ENCODE measurements around the gene POU2F3.

Gene POU2F3

GRCh38 chr11:120239713-120240640 lies at the start of gene POU2F3:
Gene POU2F3, plus strand, starts transcription at chr11:120240140. Its CDS starts 204 bp downstream, at chr11:120240344.
- no peak for FAIRE-seq

- FAIRE-seq: no peak
These were observed 48.9 kb upstream of the POU2F3 start for GRCh38 chr11:120191058-120191457.

GRCh38 chr11:120192831-120193625 lies 46.9 kb upstream of the POU2F3 start:
- no peak for FAIRE-seq

GRCh38 chr11:120194166-120194565 lies 45.8 kb upstream of the POU2F3 start:
- no peak for FAIRE-seq

GRCh38 chr11:120195601-120196320 lies 44.2 kb upstream of the POU2F3 start:
- FAIRE-seq: no peak

- FAIRE-seq: no peak
These were observed 43.1 kb upstream of the POU2F3 start for GRCh38 chr11:120196826-120197225.

GRCh38 chr11:120197251-120197891 lies 42.6 kb upstream of the POU2F3 start:
- FAIRE-seq: no peak

- FAIRE-seq: no peak
These were observed 42.0 kb upstream of the POU2F3 start for GRCh38 chr11:120197977-120198376.

GRCh38 chr11:120198403-120198786 lies 41.5 kb upstream of the POU2F3 start:
- FAIRE-seq: no peak

- FAIRE-seq: no peak
These were observed 41.0 kb upstream of the POU2F3 start for GRCh38 chr11:120198787-120199469.

GRCh38 chr11:120199613-120200012 lies 40.3 kb upstream of the POU2F3 start:
- FAIRE-seq: no peak

- FAIRE-seq: no peak
These were observed 39.3 kb upstream of the POU2F3 start for GRCh38 chr11:120200677-120201076.

GRCh38 chr11:120201653-120202052 lies 38.3 kb upstream of the POU2F3 start:
- FAIRE-seq: no peak

- no peak for FAIRE-seq
These were observed 36.3 kb upstream of the POU2F3 start for GRCh38 chr11:120203626-120204025.

GRCh38 chr11:120205596-120206161 lies 34.3 kb upstream of the POU2F3 start:
- no peak for FAIRE-seq

- no peak for FAIRE-seq
These were observed 32.4 kb upstream of the POU2F3 start for GRCh38 chr11:120207512-120207911.

- no peak for FAIRE-seq
These were observed 31.9 kb upstream of the POU2F3 start for GRCh38 chr11:120208001-120208441.

GRCh38 chr11:120208777-120209176 lies 31.2 kb upstream of the POU2F3 start:
- FAIRE-seq: no peak

GRCh38 chr11:120209746-120210625 lies 30.0 kb upstream of the POU2F3 start:
- no peak for FAIRE-seq

Measured in endometrium (tissue), 2 donors.